Pons (tissue), 1 donor: ENCODE measurements around the gene TMEM89.

Experiments used
- DNase-seq: peaks from one replicate; pipeline ENCODE4 v3.0.0-alpha.2; 2016; ENCODE audit warnings: low spot score

TMEM89 gene

DNA sequence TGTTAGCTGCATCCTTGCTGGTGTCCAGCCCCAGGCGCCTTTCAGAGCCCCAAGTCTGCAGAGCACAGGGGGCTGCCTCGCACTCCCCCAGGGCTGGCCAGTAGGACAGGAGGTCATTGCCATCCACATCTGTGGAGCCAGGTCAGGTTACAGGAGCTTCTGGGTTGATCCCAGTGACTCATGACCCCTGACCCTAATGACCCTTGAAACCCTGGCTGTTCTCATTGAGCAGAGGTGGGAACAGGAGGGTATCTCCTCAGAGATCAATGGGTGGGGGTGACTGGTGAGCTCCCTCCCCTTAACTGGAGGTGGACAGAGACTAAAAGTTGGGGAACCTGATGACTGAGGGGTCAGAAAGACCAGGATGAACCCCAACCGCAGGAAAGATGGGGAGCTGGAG is 19.8 kb upstream of the TMEM89 start:
- no peak for DNase-seq

GRCh38 chr3:48639944-48640606 is 18.5 kb upstream of the TMEM89 start:
- DNase-seq, result no peak

DNA sequence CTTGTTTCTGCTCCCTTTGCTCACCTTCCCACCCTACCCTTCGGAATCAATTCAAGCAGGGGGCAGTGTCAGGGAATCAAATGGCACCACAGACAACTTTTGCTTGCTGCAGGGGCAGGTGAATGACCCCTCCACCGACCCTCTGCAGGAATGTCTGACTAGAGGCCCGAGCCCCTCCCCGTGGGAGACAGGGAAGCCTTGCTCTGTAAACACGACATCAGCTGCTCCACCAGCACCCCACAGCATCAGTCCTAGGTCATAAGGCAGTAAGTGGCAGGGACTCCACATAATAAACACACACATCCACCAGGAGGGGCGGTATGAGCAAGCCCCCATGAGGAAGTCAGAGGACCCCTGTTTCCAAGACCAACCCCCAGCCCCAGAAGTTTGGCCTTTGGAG is 15.7 kb upstream of the TMEM89 start:
- no peak for DNase-seq

GRCh38 chr3:48636149-48636655 is 14.6 kb upstream of the TMEM89 start:
- DNase-seq, result no peak

DNA sequence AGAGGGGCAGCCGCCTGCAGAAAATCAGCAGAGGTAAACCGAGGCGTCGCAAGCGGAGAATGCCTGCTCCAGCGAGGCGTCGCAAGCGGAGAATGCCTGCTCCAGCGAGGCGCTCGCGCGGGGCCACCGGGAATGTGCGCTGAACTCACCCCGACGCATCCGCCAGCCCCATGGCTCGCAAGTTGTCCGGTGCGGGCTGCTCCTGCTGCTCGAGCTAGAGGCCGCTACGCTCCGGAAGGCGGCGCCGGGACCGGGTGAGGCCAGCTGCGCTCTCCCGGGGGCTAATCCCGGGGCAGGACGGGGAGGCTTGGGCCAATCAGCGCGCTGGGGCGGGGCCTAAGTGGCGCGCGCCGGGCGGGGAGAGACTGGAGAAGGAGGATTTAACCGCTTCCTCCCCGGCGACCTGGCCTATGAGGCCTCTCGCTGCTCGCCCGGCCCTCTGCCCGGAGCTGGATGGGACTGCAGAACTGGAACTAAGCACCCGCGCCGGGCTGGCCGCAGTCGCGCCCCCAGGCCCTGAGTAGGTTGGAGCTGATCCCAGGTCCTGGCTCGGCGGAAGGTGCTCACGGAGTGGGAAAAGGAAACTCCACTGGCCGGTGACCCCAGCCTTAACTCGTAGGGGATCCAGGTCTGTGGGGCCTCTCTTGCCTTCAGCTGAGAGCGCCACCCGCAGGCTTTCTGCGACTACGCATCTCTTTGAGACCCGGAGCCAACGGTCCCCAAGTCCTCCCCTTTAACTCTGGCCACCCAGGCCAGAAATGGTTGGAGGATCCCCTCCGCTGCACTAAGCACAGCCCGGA is 13.9 kb upstream of the TMEM89 start, which contains the start of gene SLC26A6:
Gene SLC26A6 (minus strand): TSS at position 240 of the 800 bp plus-strand sequence. CDS start 68 bp downstream, at position 172.
- peak; percentile 94 for DNase-seq

DNA sequence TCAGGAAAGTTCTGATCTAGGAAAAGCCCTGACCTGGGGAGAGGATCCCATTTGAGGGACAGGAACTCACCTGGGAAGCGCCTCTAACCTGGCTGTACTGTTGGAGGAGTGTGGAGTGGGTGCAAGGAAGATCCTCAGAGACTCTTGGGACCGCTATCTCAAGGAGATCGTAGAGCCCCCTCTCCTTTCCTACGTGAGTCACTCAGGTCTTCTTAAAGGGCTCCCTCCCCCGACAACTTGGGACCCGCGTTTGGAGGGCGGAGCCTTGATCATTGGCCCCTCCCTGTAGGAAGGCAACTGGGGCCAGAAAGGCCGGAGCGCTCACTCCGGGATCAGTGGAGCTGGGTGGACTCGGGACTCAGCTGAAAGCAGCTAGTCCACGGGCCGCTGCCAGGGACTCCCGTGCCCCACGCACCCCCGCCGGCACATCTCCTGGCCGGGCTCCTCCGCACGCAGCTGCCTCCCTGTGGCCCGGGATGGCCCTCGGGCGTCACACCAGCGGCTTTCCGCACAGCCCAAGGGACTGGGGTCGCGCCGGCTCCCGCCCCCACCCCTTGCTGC is 13.2 kb upstream of the TMEM89 start:
- peak; percentile 17 for DNase-seq

DNA sequence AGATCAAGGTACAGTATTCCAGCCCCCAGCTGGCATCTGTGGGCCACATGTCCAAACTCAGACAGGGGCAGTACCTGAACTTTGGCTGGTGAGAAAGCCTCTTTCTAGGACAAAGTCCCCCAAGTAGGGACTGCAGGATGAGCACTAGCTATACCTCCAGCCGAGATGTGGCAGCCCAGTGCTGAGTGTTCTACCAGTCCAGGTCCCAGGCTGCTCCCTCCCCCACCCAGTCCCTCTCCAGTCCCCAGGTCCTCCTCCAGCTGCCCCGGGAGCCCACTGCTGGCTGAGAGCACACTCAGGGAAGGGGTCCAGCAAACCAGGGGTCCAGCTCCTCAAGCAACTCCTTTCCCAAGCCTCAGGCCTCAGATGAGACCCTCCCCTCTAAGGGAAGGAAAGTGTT is 12.2 kb upstream of the TMEM89 start:
- DNase-seq, result no peak

DNA sequence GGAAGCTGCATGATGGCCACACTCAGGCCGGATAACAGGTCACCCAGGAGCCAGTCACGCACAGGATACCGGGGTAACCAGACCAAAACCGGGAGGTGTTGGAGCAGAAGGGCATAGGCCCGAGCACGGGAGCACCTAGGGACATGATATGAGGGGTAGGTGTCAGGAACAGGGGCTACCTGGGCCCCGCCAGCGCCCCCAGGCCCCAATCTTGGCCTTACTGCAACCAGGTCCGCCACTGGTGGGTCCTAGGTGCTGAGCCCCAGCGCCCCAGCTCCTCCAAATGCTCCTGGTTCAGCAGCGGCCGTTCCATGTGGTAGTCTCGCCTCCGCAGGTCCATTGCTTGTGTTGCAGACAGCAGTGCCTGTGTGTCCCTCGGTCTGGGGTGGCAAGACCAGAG is 11.7 kb upstream of the TMEM89 start:
- no peak for DNase-seq

DNA sequence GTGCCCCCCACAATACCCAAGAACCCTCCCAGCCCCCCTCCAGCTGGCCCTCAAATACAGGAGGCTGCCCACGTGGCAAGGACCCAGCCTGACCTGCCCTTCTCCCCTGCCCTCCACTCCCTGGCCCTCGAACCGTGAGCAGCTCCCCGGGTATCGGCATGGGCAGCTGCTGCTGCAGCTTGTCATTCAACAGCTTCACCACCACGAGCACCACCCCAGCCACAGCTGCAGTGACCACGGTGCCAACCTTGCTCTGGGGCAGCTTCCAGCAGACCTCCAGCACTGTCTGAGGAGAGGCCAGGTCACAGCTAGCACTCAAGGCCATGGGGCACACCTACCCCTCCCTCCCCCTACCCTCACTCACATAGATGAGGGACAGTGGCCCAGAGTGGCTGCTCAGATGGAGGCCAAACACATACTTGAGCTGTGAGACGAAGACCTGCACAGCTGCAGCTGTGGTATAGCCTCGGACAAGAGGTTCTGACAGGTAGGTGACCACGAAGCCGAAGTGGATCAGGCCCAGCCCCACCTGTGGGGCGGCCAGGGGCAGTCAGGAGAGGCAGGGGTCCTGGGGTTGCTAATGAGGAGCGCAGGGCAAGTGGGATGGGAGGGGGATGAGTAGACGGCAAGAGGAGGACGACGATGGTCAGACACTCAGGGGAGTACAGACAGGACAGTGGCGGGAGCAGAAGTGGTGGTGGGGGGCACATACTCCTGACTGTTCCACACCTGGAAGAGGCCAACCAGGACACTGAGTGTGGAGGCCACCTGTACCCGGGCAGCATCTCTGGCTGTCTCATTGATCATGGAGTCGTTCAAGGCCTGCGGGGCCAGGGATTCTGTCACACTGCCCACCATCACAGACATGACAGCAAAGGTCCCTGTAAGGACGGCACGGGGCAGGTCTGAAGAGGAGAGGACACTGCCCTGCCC is 10.2 kb upstream of the TMEM89 start:
- DNase-seq, result no peak

DNA sequence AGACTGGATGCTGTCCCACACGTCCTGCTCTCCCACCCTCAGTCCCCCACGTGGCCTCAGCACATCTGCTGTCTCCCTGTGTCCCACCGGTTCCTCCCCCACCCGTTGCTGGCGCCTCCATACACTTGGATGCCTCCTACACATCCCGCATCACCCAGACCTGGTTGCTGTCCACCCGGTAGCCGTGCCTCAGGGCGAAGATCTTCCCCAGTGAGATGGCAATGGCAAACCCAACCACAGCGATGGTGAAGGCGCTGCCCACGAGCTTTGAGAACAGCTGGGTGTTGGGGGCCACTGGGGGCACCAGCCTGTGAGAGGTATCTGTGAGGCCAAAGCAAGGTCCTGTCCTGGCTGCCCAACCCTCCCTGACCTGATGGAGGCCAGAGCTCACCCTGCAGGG is 9.3 kb upstream of the TMEM89 start:
- no peak for DNase-seq

GRCh38 chr3:48630407-48630806 is 8.8 kb upstream of the TMEM89 start:
- DNase-seq, result no peak

DNA sequence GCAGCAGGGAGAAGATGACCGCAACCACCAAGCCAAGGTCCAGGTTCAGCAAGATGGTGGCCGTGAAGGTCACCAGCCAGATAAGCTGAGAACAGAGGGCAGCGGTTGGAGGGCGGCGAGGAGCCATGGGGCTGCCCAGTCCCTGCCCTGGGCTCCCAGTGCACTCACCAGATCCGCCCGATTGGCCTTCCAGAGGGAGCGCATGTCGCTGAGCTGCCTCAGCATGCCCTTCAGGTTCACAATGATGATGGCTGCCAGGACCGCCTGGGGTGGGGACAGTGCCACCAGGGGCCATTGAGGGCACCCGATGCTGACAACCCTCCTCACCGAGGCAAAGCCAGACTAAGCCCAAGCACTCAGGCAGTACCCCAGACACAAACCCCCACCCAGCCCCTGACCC is 8.3 kb upstream of the TMEM89 start:
- DNase-seq, result no peak

DNA sequence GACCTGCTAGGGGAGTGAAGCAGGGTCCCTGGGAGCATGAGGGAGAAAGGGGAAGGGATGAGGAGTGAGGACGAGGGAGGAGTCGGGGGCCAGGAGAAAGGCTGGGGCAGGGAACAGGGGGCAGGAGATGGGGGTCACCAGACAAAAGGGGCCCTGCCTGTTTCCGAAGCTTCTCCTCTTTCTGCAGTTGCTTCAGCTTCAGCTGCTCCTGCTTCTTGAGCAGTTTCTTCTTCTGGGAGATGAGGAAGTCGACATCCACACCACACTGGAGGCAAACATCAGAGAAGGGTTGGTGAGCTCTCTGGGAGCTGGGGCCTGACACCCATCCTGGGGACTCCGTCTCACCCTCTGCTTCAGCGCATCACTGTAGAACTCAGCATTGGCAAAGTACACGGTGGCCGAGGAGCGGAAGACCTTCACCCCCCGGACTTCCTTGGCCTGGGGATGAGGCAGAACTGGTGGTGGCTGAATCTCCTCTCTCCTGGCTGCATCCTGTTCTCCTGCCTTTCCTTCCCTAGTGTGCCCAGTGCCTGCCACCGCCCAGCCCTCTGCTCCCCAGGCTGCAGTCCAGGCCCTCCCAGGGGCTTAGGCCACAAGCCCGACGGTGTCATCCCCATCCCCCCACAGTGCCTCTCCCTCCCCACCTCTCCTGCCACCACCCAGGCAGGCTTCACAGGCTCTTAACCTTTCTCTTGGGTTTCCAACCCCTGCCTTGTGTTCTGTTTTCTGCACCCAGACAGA is 6.9 kb upstream of the TMEM89 start:
- DNase-seq, result no peak

GRCh38 chr3:48625600-48625999 is 4.0 kb upstream of the TMEM89 start:
- no peak for DNase-seq

GRCh38 chr3:48624767-48625166 is 3.2 kb upstream of the TMEM89 start:
- DNase-seq, result no peak

- DNase-seq, result no peak
Measured at GRCh38 chr3:48623851-48624547, 2.4 kb upstream of the TMEM89 start.

DNA sequence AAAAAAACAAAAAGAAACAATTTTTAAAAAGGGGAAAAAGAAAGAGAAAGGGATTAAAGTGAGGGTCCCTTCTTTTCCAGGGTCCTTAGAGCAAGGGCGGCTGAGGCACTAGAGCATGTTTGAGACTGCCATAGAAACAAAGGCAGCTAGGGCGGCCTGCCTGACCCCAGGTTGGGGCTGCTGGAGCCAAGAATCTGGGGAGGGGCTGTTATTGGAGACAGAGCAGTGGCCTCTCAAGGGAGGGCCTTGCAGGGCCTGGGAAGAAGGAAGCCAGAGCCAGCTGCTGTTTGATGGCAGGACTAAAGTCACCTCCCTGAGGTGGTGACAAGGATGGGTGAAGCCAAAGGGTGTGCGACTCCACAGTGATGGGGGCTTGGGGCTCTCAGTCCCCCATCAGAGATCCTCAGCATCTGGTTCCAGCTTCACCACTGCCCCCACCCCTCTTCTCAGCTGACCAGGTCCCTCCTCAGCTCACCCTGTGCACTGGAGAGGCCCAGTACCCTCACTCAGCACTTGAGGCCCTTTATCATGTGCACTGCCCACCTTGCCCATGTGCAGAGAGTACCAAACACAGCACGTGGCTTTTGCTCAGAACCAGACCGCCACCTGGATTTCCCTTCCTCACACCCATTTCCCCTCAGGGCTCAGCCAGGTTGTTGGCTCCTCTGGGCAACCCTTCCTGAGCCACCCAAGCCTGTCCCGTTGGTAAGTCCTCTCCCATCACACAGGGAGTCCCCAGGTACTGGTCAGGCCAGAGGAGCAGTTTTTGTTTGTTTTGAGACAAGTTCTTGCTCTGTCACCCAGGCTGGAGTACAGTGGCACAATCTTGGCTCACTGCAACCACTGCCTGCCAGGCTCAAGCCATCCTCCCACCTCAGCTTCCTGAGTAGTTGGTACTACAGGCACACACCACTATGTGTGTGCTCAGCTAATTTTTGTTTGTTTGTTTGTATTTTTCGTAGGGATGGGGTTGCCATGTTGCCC is 1.7 kb downstream of the TMEM89 start:
- no peak for DNase-seq

DNA sequence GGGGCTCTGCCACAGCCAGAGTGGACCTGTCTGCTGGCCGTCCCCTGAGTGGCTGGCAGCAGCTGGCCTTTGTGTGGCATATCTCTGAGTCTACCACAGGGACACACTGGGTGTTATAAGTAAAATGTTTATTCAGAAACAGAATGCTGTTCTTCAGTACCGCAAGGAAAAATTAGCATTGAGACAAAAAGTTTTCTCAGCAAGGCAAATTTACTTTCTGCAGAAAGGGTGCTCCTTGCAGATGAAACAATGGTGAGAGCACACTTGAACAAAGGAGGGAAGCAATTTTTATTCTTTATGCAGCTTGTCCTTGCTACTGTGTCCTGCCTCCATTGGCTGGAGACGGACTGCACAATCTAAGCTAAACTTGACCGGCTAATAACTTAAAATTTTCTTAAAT is 4.0 kb downstream of the TMEM89 start:
- DNase-seq, result no peak

GRCh38 chr3:48614044-48614443 is 7.5 kb downstream of the TMEM89 start:
- no peak for DNase-seq
